ENCODE results near the gene KLF3. TPM values are rescaled to one million over a fixed set of nuclear protein-coding genes. Genes with fewer than 3 reads are reported as not detected.
"Not testable (repeated sequence)": the region's sequence is repeated elsewhere in the genome, so short reads cannot be mapped to it uniquely, and the experiment has no call there.

The KLF3 gene
- total and polyA plus RNA-seq, 11 donors, result 7.4 to 36.4 (median 20.8) TPM

- no peak overlapping the region for H3K4me3 ChIP-seq
- peak overlapping the region in 1 of 12 donors; percentile 13 for H3K27ac ChIP-seq
- H3K4me1 ChIP-seq, result peaks cover 0 to 9% (median 0%) of the 10 kb centered on the region in 12 donors
- intact Hi-C loops (cut with DNase I), result no loop called here
- no peaks in the 10 kb centered on the region for H3K9me3 ChIP-seq
- ATAC-seq, result no peak
- H3K36me3 ChIP-seq, result no peaks in the 10 kb centered on the region
- 75 to 84% (median 82%) methylated on average over 3 of the region's 3 CpGs for WGBS, 4 donors
- no peak for DNase-seq
- no peaks in the 10 kb centered on the region for H3K27me3 ChIP-seq
- TF ChIP-seq, protein P1, sequence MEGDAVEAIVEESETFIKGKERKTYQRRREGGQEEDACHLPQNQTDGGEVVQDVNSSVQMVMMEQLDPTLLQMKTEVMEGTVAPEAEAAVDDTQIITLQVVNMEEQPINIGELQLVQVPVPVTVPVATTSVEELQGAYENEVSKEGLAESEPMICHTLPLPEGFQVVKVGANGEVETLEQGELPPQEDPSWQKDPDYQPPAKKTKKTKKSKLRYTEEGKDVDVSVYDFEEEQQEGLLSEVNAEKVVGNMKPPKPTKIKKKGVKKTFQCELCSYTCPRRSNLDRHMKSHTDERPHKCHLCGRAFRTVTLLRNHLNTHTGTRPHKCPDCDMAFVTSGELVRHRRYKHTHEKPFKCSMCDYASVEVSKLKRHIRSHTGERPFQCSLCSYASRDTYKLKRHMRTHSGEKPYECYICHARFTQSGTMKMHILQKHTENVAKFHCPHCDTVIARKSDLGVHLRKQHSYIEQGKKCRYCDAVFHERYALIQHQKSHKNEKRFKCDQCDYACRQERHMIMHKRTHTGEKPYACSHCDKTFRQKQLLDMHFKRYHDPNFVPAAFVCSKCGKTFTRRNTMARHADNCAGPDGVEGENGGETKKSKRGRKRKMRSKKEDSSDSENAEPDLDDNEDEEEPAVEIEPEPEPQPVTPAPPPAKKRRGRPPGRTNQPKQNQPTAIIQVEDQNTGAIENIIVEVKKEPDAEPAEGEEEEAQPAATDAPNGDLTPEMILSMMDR (IDR thresholded peaks at IDR 0.05), result no peak
- no peak for TF ChIP-seq POLR2A (IDR thresholded peaks at IDR 0.05)
Measured at GRCh38 chr4:38625508-38625907, 38.5 kb upstream of the KLF3 start.

DNA sequence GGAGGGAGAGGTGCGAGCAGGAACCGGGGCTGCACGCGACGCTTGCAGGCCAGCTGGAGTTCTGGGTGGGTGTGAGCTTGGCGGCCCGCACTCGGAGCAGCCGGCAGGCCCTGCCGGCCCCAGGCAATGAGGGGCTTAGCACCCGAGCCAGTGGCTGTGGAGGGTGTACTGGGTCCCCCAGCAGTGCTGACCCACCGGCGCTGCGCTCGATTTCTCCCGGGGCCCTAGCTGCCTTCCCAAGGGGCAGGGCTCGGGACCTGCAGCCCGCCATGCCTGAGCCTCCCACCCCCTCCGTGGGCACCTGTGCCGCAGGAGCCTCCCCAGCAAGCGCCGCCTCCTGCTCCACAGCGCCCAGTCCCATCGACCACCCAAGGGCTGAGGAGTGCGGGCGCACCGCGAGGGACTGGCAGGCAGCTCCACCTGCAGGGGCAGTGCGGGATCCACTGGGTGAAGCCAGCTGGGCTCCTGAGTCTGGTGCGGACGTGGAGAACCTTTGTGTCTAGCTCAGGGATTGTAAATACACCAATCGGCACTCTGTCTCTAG lies 37.0 kb upstream of the KLF3 start:
- intact Hi-C loops (cut with DNase I), result not testable (repeated sequence)

DNA sequence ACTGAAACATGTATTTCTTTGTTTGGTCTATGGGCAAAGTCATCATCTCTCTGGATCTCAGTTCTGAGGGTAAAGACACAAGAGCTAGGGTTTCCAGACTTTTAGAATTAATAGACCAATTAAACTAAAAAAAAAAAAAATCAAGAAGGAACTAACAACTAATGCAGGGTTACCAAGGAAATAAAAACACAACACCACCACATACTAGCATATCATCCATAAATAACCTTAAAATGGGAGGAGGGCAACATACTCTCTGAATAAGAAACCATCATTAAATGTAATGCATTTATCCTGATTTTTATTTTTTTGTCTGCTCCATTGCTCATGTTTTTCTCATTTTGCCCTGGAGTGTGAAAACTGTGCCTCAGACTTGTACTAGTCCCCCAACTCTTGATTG lies 33.5 kb upstream of the KLF3 start:
- Histone ChIP-seq H3K4me1 (peaks cover 0 to 10% (median 7%) of the 10 kb centered on the region in 12 donors), H3K4me3 (no peak overlapping the region), H3K9me3 (no peaks in the 10 kb centered on the region), H3K27ac (no peak overlapping the region), H3K27me3 (no peaks in the 10 kb centered on the region), H3K36me3 (no peaks in the 10 kb centered on the region)
- TF ChIP-seq, protein P1 (IDR thresholded peaks at IDR 0.05), result no peak
- no peak for TF ChIP-seq POLR2A (IDR thresholded peaks at IDR 0.05)
- intact Hi-C loops (cut with DNase I), result no loop called here
- no peak for DNase-seq
- ATAC-seq, result no peak

More for the DNA sequence above, 37.0 kb upstream of the KLF3 start:
- H3K4me3 ChIP-seq, H3K27ac ChIP-seq, H3K4me1 ChIP-seq, H3K9me3 ChIP-seq, H3K27me3 ChIP-seq, DNase-seq, ATAC-seq, H3K36me3 ChIP-seq: not testable (repeated sequence)
- 95 to 99% (median 97%) methylated on average over 22 to 32 of the region's 32 CpGs for WGBS, 4 donors

DNA sequence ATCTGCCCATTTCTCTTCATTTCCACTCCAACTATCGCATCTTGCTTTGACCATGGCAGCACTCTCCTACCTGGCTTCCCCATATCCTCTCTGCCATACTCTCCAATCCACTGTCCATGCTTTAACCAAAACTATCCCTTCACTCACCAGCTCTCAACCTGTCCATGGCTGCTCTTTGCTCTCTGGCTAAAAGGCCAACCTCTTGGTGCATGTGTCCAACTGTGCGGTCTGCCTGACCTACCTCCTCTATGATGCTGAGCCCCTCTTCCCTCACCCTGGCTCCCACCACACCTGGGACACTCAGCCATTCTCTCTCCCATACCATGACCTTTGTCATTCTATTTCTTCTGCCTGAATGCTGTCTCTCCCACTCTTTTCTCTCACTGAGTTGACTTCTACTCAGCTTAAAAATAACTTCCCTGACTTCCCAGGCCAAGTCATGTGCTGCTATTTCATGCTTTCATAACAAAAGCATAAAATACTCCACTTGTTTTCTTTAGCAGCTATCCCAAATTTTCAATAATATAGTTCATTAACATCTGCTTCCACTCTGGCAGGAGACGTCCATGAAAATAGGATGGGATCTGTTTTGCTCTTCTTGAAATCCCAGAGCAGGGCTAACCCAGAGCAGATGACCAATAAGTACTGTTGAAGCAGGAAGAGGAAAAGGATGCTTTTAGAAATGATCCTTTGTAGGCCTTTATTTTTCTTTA lies 29.8 kb upstream of the KLF3 start:
- intact Hi-C loops (cut with DNase I), result no loop called here
- Histone ChIP-seq H3K36me3 (no peaks in the 10 kb centered on the region), H3K27ac (peak overlapping the region in 1 of 12 donors; percentile 2), H3K4me3 (no peak overlapping the region), H3K27me3 (no peaks in the 10 kb centered on the region), H3K4me1 (peaks cover 0 to 10% (median 7%) of the 10 kb centered on the region in 12 donors), H3K9me3 (no peaks in the 10 kb centered on the region)
- ATAC-seq, result peak in 2 of 4 donors; percentile 18 to 20
- no peak for TF ChIP-seq POLR2A (IDR thresholded peaks at IDR 0.05)
- TF ChIP-seq, protein P1 (IDR thresholded peaks at IDR 0.05), result no peak
- no peak for DNase-seq
- 73 to 80% (median 75%) methylated on average over 3 of the region's 3 CpGs for WGBS, 4 donors

Measured in heart left ventricle (tissue), 16 donors.